SK-N-SH (cell line): ENCODE results near the gene CCDC171.

Experiments
- EP300 ChIP-seq, 2 experiments: IDR thresholded peaks; 2 replicates each; pipeline versions ENCODE4 v1.4.0 to v1.6.1; 2012; ENCODE audit warnings: borderline replicate concordance in 1 of 2, low read depth in 1 of 2, low read length in 1 of 2
- GABPA ChIP-seq: IDR thresholded peaks from 2 replicates; pipeline ENCODE4 v1.4.0; 2012; ENCODE audit warnings: low read depth, mild to moderate bottlenecking
- POLR2AphosphoS5 ChIP-seq: IDR thresholded peaks from 2 replicates; pipeline ENCODE4 v1.6.1; 2012; ENCODE audit warnings: low read depth, low read length
- SIN3A ChIP-seq: IDR thresholded peaks from 2 replicates; pipeline ENCODE4 v1.6.1; 2012; ENCODE audit warnings: low read depth, mild to moderate bottlenecking, low read length, moderate library complexity, borderline replicate concordance
- SMC3 ChIP-seq: IDR thresholded peaks from 2 replicates; pipeline ENCODE4 v1.6.1; 2012; ENCODE audit warnings: low read depth, low read length, improper control_type of control experiment
- TF ChIP-seq, protein P1 (sequence below): fragments of 200-600 bp; sonication (generic); IDR thresholded peaks from 2 replicates; pipeline ENCODE4 v1.6.1; 2017; ENCODE audit warnings: antibody characterized with exemption, mild to moderate bottlenecking, moderate library complexity
- TF ChIP-seq, protein P2 (sequence below): fragments of 150-350 bp; IDR thresholded peaks from 2 replicates; pipeline ENCODE4 v1.6.1; 2017; ENCODE audit warnings: antibody characterized with exemption, low read length, low read depth, borderline replicate concordance

DNA sequence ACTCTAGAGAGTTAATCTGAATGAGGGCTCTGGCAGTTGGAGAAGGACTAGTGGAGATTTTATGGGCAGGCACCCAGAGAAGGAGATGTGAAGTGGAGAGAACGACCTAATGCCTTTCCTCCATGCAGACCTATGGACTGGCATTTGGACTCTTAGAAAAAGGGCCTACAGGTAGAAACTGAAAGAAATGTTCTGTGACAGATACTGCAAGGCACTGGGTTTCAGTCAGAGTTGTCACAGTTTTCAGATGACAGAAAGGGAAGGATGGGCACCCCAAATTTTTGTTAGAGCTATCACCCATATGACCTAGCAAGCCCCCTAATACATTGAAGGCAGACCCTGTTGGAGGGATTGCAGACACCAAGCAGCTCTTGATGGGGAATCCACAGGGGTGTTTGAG is 406.8 kb downstream of the CCDC171 start:
- TF ChIP-seq EP300 (IDR thresholded peaks at IDR 0.05; ENCODE audit: borderline replicate concordance in 1 of 2, low read depth in 1 of 2, low read length in 1 of 2): no peak
- TF ChIP-seq, protein P1, sequence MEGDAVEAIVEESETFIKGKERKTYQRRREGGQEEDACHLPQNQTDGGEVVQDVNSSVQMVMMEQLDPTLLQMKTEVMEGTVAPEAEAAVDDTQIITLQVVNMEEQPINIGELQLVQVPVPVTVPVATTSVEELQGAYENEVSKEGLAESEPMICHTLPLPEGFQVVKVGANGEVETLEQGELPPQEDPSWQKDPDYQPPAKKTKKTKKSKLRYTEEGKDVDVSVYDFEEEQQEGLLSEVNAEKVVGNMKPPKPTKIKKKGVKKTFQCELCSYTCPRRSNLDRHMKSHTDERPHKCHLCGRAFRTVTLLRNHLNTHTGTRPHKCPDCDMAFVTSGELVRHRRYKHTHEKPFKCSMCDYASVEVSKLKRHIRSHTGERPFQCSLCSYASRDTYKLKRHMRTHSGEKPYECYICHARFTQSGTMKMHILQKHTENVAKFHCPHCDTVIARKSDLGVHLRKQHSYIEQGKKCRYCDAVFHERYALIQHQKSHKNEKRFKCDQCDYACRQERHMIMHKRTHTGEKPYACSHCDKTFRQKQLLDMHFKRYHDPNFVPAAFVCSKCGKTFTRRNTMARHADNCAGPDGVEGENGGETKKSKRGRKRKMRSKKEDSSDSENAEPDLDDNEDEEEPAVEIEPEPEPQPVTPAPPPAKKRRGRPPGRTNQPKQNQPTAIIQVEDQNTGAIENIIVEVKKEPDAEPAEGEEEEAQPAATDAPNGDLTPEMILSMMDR: no peak
- no peak for TF ChIP-seq SIN3A
- no peak for TF ChIP-seq SMC3
- TF ChIP-seq, protein P2, sequence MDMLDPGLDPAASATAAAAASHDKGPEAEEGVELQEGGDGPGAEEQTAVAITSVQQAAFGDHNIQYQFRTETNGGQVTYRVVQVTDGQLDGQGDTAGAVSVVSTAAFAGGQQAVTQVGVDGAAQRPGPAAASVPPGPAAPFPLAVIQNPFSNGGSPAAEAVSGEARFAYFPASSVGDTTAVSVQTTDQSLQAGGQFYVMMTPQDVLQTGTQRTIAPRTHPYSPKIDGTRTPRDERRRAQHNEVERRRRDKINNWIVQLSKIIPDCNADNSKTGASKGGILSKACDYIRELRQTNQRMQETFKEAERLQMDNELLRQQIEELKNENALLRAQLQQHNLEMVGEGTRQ: no peak
- no peak for TF ChIP-seq POLR2AphosphoS5
- no peak for TF ChIP-seq GABPA
